Stomach (tissue), 4 donors: ENCODE data around the gene WDR18.

ENCODE experiments used
- POLR2AphosphoS5 ChIP-seq, 3 donors: sonication (generic); formaldehyde crosslinking; IDR thresholded peaks; one replicate each; pipeline ENCODE4 v1.6.1; 2016; ENCODE audit warnings: antibody characterized with exemption in 3 of 3
- TF ChIP-seq, protein P1 (sequence below), 7 experiments: fragments of 450-650 bp in 4 of 7; fragments of 200-600 bp in 3 of 7; sonication (generic) in 3 of 7; IDR thresholded peaks; one replicate each; pipeline ENCODE4 v1.5.1; 2016 to 2019; ENCODE audit warnings: antibody characterized with exemption in 7 of 7, control low read depth in 2 of 7, mild to moderate bottlenecking in 1 of 7

- TF ChIP-seq, protein P1, sequence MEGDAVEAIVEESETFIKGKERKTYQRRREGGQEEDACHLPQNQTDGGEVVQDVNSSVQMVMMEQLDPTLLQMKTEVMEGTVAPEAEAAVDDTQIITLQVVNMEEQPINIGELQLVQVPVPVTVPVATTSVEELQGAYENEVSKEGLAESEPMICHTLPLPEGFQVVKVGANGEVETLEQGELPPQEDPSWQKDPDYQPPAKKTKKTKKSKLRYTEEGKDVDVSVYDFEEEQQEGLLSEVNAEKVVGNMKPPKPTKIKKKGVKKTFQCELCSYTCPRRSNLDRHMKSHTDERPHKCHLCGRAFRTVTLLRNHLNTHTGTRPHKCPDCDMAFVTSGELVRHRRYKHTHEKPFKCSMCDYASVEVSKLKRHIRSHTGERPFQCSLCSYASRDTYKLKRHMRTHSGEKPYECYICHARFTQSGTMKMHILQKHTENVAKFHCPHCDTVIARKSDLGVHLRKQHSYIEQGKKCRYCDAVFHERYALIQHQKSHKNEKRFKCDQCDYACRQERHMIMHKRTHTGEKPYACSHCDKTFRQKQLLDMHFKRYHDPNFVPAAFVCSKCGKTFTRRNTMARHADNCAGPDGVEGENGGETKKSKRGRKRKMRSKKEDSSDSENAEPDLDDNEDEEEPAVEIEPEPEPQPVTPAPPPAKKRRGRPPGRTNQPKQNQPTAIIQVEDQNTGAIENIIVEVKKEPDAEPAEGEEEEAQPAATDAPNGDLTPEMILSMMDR (IDR thresholded peaks at IDR 0.05), result no peak
- TF ChIP-seq POLR2AphosphoS5 (IDR thresholded peaks at IDR 0.05), result no peak
These were observed 6.0 kb downstream of the WDR18 start for GRCh38 chr19:990119-990571.
